Astrocyte (in vitro differentiated cells and primary cell): ENCODE measurements around the gene GMDS. TPM values are rescaled to one million over a fixed set of nuclear protein-coding genes. Genes with fewer than 3 reads are reported as not detected.

Source experiments
- DNase-seq: peaks from one replicate; pipeline ENCODE4 v3.0.0-alpha.2; 2010; ENCODE audit warnings: low read depth
- FAIRE-seq: peaks from 2 replicates; lab custom pipeline; 2011; peaks lifted over from hg19 to GRCh38; lab: Jason Lieb, UNC
- H2AFZ ChIP-seq: 2 replicates; pipeline ENCODE4 v1.6.0; 2012; ENCODE audit warnings: low read depth, low read length, inconsistent platforms
- H3K27ac ChIP-seq: 2 replicates; pipeline ENCODE4 v1.5.1; 2011; ENCODE audit warnings: low read depth, low read length, inconsistent platforms
- H3K27me3 ChIP-seq: 2 replicates; pipeline ENCODE4 v1.6.0; 2011; ENCODE audit warnings: low read length, inconsistent platforms; ENCODE audit not compliant: insufficient read depth
- H3K36me3 ChIP-seq: 2 replicates; pipeline ENCODE4 v1.5.1; 2011; ENCODE audit warnings: low read length, inconsistent platforms; ENCODE audit not compliant: insufficient read depth
- H3K4me1 ChIP-seq: 2 replicates; pipeline ENCODE4 v1.5.1; 2011; ENCODE audit warnings: low read length, inconsistent platforms; ENCODE audit not compliant: insufficient read depth
- H3K4me2 ChIP-seq: 2 replicates; pipeline ENCODE4 v1.6.0; 2012; ENCODE audit warnings: low read length, inconsistent platforms
- H3K4me3 ChIP-seq: 2 replicates; pipeline ENCODE4 v1.5.1; 2011; ENCODE audit warnings: low read depth, mild to moderate bottlenecking, low read length, inconsistent platforms; ENCODE audit not compliant: insufficient read depth
- H3K79me2 ChIP-seq: 2 replicates; pipeline ENCODE4 v1.6.0; 2012; ENCODE audit warnings: mild to moderate bottlenecking, low read length, inconsistent platforms; ENCODE audit not compliant: insufficient read depth
- H3K9ac ChIP-seq: 2 replicates; pipeline ENCODE4 v1.6.0; 2012; ENCODE audit warnings: mild to moderate bottlenecking, low read length, inconsistent platforms
- H3K9me3 ChIP-seq: 2 replicates; pipeline ENCODE4 v1.5.1; 2012; ENCODE audit warnings: low read depth, mild to moderate bottlenecking, low read length, inconsistent platforms; ENCODE audit not compliant: insufficient read depth
- H4K20me1 ChIP-seq: 2 replicates; pipeline ENCODE4 v1.6.0; 2012; ENCODE audit warnings: low read length, inconsistent platforms; ENCODE audit not compliant: insufficient read depth
- H3K27ac Mint-ChIP-seq: one replicate; pipeline ENCODE4 v1.8.0; 2021; ENCODE audit warnings: mild to moderate bottlenecking, mixed read lengths; ENCODE audit not compliant: unreplicated experiment
- H3K27me3 Mint-ChIP-seq: one replicate; pipeline ENCODE4 v1.8.0; 2021; ENCODE audit warnings: low read depth, mixed read lengths; ENCODE audit not compliant: unreplicated experiment
- H3K36me3 Mint-ChIP-seq: one replicate; pipeline ENCODE4 v1.8.0; 2021; ENCODE audit warnings: low read depth, mixed read lengths; ENCODE audit not compliant: unreplicated experiment
- H3K4me1 Mint-ChIP-seq: one replicate; pipeline ENCODE4 v1.8.0; 2021; ENCODE audit warnings: low read depth, mixed read lengths; ENCODE audit not compliant: unreplicated experiment
- H3K4me3 Mint-ChIP-seq: one replicate; pipeline ENCODE4 v1.8.0; 2021; ENCODE audit warnings: mild to moderate bottlenecking, moderate library complexity, mixed read lengths; ENCODE audit not compliant: unreplicated experiment
- H3K9me3 Mint-ChIP-seq: one replicate; pipeline ENCODE4 v1.8.0; 2021; ENCODE audit warnings: mild to moderate bottlenecking, mixed read lengths; ENCODE audit not compliant: unreplicated experiment
- CTCF ChIP-seq: IDR thresholded peaks from 2 replicates; pipeline ENCODE4 v1.5.1; 2011; ENCODE audit warnings: low read depth, mild to moderate bottlenecking, inconsistent platforms, low read length, moderate library complexity; ENCODE audit not compliant: insufficient read depth
- EZH2 ChIP-seq: IDR thresholded peaks from 2 replicates; pipeline ENCODE4 v1.6.1; 2012; ENCODE audit warnings: mild to moderate bottlenecking, low read length, inconsistent platforms; ENCODE audit not compliant: insufficient read depth
- total RNA-seq: library from RNA; stranded (reverse); gene quantifications from 2 replicates; pipeline ENCODE4 v1.2.1, GENCODE V29; 2021

GMDS gene
- total RNA-seq, 1 donor from 2014 or later, result 9.4 TPM

- H3K27me3 Mint-ChIP-seq, result peaks cover 2% of the 10 kb centered on the region
- Histone ChIP-seq H3K36me3 (no peaks in the 10 kb centered on the region), H3K27ac (no peak overlapping the region), H3K27me3 (no peaks in the 10 kb centered on the region), H3K4me2 (no peak overlapping the region), H4K20me1 (no peaks in the 10 kb centered on the region), H3K9me3 (no peaks in the 10 kb centered on the region), H3K4me3 (no peak overlapping the region), H3K4me1 (peaks cover 5% of the 10 kb centered on the region), H3K79me2 (no peaks in the 10 kb centered on the region), H3K9ac (no peak overlapping the region), H2AFZ (no peak overlapping the region)
- no peak overlapping the region for H3K27ac Mint-ChIP-seq
- H3K4me1 Mint-ChIP-seq, result peaks cover 4% of the 10 kb centered on the region
- no peaks in the 10 kb centered on the region for H3K9me3 Mint-ChIP-seq
- no peak overlapping the region for H3K4me3 Mint-ChIP-seq
- no peak for DNase-seq
- no peaks in the 10 kb centered on the region for H3K36me3 Mint-ChIP-seq
- no peak for TF ChIP-seq CTCF
- TF ChIP-seq EZH2, result no peak
- no peak for FAIRE-seq
Measured at GRCh38 chr6:1777921-1778685, 467.3 kb downstream of the GMDS start.

- Mint-ChIP-seq H3K4me1 (peaks cover 7% of the 10 kb centered on the region), H3K9me3 (no peaks in the 10 kb centered on the region), H3K4me3 (no peak overlapping the region), H3K27ac (no peak overlapping the region), H3K27me3 (peaks cover 2% of the 10 kb centered on the region), H3K36me3 (no peaks in the 10 kb centered on the region)
- no peaks in the 10 kb centered on the region for H3K36me3 ChIP-seq
- H4K20me1 ChIP-seq, result no peaks in the 10 kb centered on the region
- H3K4me1 ChIP-seq, result peaks cover 9% of the 10 kb centered on the region
- no peak overlapping the region for H3K4me2 ChIP-seq
- FAIRE-seq (no peak), DNase-seq (no peak)
- no peaks in the 10 kb centered on the region for H3K27me3 ChIP-seq
- TF ChIP-seq EZH2, result no peak
- TF ChIP-seq CTCF, result no peak
- H3K9me3 ChIP-seq, result no peaks in the 10 kb centered on the region
- H3K27ac ChIP-seq, result no peak overlapping the region
- no peaks in the 10 kb centered on the region for H3K79me2 ChIP-seq
- no peak overlapping the region for H2AFZ ChIP-seq
- no peak overlapping the region for H3K4me3 ChIP-seq
- no peak overlapping the region for H3K9ac ChIP-seq
Measured at GRCh38 chr6:1775441-1775840, 470.0 kb downstream of the GMDS start.
